Neutrophil (primary cell): ENCODE results near the gene SLC5A2.

Source experiments
- H3K27ac ChIP-seq: fragments of 200-600 bp; sonication (generic); 2 replicates; pipeline ENCODE4 v1.5.1; 2016; ENCODE audit warnings: mild to moderate bottlenecking, moderate library complexity
- H3K27me3 ChIP-seq: fragments of 200-600 bp; sonication (generic); 2 replicates; pipeline ENCODE4 v1.6.0; 2016; ENCODE audit warnings: mild to moderate bottlenecking
- H3K36me3 ChIP-seq: fragments of 200-600 bp; sonication (generic); 2 replicates; pipeline ENCODE4 v1.5.1; 2017
- H3K4me1 ChIP-seq, 2 experiments: fragments of 200-600 bp in 1 of 2; sonication (generic) in 1 of 2; 1 replicate in 1 of 2; 2 replicates in 1 of 2; pipeline versions ENCODE4 v1.5.1 to v1.6.1; 2013 to 2016; ENCODE audit warnings: low read depth in 1 of 2, low read length in 1 of 2, mild to moderate bottlenecking in 1 of 2, moderate library complexity in 1 of 2; ENCODE audit not compliant: control insufficient read depth in 1 of 2, insufficient read depth in 1 of 2
- H3K4me3 ChIP-seq, 2 experiments: fragments of 200-600 bp in 1 of 2; sonication (generic) in 1 of 2; 1 replicate in 1 of 2; 2 replicates in 1 of 2; pipeline ENCODE4 v1.5.1; 2013 to 2016; ENCODE audit warnings: low read depth in 1 of 2, low read length in 1 of 2, mild to moderate bottlenecking in 1 of 2, moderate library complexity in 1 of 2
- H3K9me3 ChIP-seq: fragments of 200-600 bp; sonication (generic); 2 replicates; pipeline ENCODE4 v1.5.1; 2016
- CTCF ChIP-seq: fragments of 200-600 bp; sonication (generic); IDR thresholded peaks from 2 replicates; pipeline ENCODE4 v1.5.1; 2016; ENCODE audit warnings: antibody characterized with exemption

SLC5A2 gene

DNA sequence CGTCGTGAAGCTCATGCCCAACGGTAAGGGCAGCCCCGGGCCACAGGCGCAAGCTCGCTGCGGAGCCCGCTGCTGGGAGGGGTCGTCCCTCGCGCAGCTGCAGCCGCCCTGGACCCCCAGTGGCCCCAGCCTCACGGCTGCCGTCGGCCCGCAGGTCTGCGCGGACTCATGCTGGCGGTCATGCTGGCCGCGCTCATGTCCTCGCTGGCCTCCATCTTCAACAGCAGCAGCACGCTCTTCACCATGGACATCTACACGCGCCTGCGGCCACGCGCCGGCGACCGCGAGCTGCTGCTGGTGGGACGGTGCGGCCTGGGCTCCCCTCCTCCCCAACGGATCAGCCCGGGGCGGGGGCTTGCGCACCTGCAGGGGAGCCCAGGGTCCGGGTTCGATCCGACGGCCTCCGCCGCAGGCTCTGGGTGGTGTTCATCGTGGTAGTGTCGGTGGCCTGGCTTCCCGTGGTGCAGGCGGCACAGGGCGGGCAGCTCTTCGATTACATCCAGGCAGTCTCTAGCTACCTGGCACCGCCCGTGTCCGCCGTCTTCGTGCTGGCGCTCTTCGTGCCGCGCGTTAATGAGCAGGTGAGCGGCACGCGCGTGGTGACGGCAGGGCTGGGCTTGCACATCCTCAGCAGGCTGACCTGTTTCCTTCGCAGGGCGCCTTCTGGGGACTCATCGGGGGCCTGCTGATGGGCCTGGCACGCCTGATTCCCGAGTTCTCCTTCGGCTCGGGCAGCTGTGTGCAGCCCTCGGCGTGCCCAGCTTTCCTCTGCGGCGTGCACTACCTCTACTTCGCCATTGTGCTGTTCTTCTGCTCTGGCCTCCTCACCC, 5.8 kb downstream of the SLC5A2 start:
- peaks cover 13 to 15% of the 10 kb centered on the region in 2 experiments for H3K4me1 ChIP-seq
- peaks cover 34% of the 10 kb centered on the region for H3K27me3 ChIP-seq
- no peaks in the 10 kb centered on the region for H3K9me3 ChIP-seq
- no peak for TF ChIP-seq CTCF
- H3K4me3 ChIP-seq = peak overlapping the region; percentile 67 to 90
- no peak overlapping the region for H3K27ac ChIP-seq
- H3K36me3 ChIP-seq = peaks cover 23% of the 10 kb centered on the region

GRCh38 chr16:31489298-31489564, 6.3 kb downstream of the SLC5A2 start:
- peaks cover 34% of the 10 kb centered on the region for H3K27me3 ChIP-seq
- peaks cover 13 to 15% of the 10 kb centered on the region in 2 experiments for H3K4me1 ChIP-seq
- H3K9me3 ChIP-seq = no peaks in the 10 kb centered on the region
- peaks cover 24% of the 10 kb centered on the region for H3K36me3 ChIP-seq
- H3K27ac ChIP-seq = no peak overlapping the region
- no peak overlapping the region for H3K4me3 ChIP-seq
- no peak for TF ChIP-seq CTCF

DNA sequence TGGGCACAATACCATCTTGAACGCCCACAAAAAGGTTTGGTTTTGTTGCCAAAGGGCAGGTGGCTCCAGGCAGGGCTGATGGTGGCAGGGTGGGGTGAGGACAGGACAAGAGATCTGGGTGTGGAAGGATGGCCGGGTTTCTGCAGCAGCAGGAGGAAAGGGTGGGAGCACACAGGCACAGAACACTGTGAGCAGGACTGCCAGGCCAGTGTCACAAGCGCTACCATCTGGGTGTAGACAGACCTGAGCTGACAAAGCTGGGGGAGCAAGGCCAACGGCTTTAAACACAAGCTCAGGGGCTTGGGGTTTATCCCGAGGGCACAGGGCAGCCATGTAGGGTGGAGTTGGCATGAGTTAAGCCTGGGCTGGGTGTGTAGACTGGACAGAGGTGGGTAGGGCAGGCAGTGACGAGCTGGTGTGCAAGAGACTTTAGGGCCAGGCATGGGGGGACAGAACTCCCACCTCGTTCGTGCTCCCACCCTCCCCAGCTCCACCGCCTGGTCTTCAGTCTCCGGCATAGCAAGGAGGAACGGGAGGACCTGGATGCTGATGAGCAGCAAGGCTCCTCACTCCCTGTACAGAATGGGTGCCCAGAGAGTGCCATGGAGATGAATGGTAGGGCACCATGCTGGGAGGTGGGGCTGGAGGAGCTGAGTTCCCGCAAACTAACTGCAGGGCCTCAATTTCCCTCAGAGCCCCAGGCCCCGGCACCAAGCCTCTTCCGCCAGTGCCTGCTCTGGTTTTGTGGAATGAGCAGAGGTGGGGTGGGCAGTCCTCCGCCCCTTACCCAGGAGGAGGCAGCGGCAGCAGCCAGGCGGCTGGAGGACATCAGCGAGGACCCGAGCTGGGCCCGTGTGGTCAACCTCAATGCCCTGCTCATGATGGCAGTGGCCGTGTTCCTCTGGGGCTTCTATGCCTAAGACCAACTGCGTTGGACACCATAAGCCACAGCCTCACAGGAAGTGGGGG, 7.0 kb downstream of the SLC5A2 start:
- H3K9me3 ChIP-seq = no peaks in the 10 kb centered on the region
- H3K36me3 ChIP-seq = peaks cover 24% of the 10 kb centered on the region
- peaks cover 13 to 15% of the 10 kb centered on the region in 2 experiments for H3K4me1 ChIP-seq
- no peak overlapping the region for H3K4me3 ChIP-seq
- TF ChIP-seq CTCF = no peak
- H3K27ac ChIP-seq = no peak overlapping the region
- H3K27me3 ChIP-seq = peaks cover 34% of the 10 kb centered on the region

- Histone ChIP-seq H3K4me3 (no peak overlapping the region), H3K9me3 (no peaks in the 10 kb centered on the region), H3K36me3 (peaks cover 36% of the 10 kb centered on the region), H3K27me3 (peaks cover 17% of the 10 kb centered on the region), H3K4me1 (peaks cover 13 to 15% of the 10 kb centered on the region in 2 experiments), H3K27ac (no peak overlapping the region)
- TF ChIP-seq CTCF = no peak
These were observed 9.0 kb downstream of the SLC5A2 start for GRCh38 chr16:31491778-31492418.

DNA sequence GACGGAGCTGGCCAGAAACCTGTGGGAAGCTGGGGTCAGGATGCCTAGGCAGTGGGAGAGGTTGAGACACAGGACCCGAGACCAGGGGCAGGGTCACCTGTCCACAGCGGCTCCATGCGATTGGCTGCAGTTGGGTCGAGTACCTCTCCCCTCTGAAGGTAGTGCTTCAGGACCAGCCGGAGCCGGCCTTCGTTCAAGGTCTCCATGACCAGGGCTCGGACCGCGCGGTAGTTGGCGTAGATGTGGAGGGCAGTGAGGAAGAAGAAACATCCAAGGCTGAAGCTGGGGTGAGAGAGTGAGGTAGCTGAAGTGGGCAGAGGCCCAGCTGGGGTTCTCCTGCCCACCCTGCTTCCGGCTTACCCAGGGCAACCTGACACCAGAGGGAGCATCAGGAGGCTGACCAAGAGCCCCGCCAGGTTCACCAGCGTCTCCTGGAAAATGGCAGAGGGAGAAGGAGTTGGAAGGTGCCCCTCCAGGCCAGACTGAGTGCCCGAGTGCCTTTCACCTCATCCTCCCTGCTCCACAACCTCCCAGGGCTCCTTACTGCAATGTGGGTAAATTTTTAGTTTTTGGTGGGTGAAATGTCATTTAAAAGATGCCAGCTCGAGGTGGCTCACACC, 10.7 kb downstream of the SLC5A2 start:
- H3K27ac ChIP-seq = no peak overlapping the region
- peaks cover 51% of the 10 kb centered on the region for H3K36me3 ChIP-seq
- no peaks in the 10 kb centered on the region for H3K9me3 ChIP-seq
- TF ChIP-seq CTCF = no peak
- peaks cover 3% of the 10 kb centered on the region for H3K27me3 ChIP-seq
- no peak overlapping the region for H3K4me3 ChIP-seq
- no peaks in the 10 kb centered on the region for H3K4me1 ChIP-seq
